ENCODE data around the gene SPTBN5.

Gene SPTBN5

GRCh38 chr15:41926185-41927056 is 32.6 kb upstream of the SPTBN5 start:
- no peak for DNase-seq (ENCODE audit: low read depth)

GRCh38 chr15:41925086-41925608 is 31.3 kb upstream of the SPTBN5 start:
- DNase-seq (ENCODE audit: low read depth), result no peak

GRCh38 chr15:41923401-41923997 is 29.6 kb upstream of the SPTBN5 start:
- DNase-seq (ENCODE audit: low read depth), result no peak

GRCh38 chr15:41922353-41922752 is 28.5 kb upstream of the SPTBN5 start:
- DNase-seq (ENCODE audit: low read depth), result no peak

GRCh38 chr15:41921639-41922038 is 27.8 kb upstream of the SPTBN5 start:
- DNase-seq (ENCODE audit: low read depth), result no peak

- DNase-seq (ENCODE audit: low read depth), result no peak
Measured at GRCh38 chr15:41921167-41921566, 27.3 kb upstream of the SPTBN5 start.

GRCh38 chr15:41919954-41920538 is 26.2 kb upstream of the SPTBN5 start:
- no peak for DNase-seq (ENCODE audit: low read depth)

GRCh38 chr15:41919201-41919820 is 25.5 kb upstream of the SPTBN5 start:
- DNase-seq (ENCODE audit: low read depth), result no peak

GRCh38 chr15:41918506-41919126 is 24.8 kb upstream of the SPTBN5 start:
- no peak for DNase-seq (ENCODE audit: low read depth)

- DNase-seq (ENCODE audit: low read depth), result no peak
Measured at GRCh38 chr15:41917767-41918430, 24.0 kb upstream of the SPTBN5 start.

- no peak for DNase-seq (ENCODE audit: low read depth)
Measured at GRCh38 chr15:41915255-41915994, 21.6 kb upstream of the SPTBN5 start.

GRCh38 chr15:41914411-41914810 is 20.6 kb upstream of the SPTBN5 start:
- no peak for DNase-seq (ENCODE audit: low read depth)

GRCh38 chr15:41913256-41913655 is 19.4 kb upstream of the SPTBN5 start:
- no peak for DNase-seq (ENCODE audit: low read depth)

- no peak for DNase-seq (ENCODE audit: low read depth)
Measured at GRCh38 chr15:41911691-41912345, 18.0 kb upstream of the SPTBN5 start.

- DNase-seq (ENCODE audit: low read depth), result no peak
Measured at GRCh38 chr15:41908736-41909461, 15.0 kb upstream of the SPTBN5 start.

- DNase-seq (ENCODE audit: low read depth), result no peak
Measured at GRCh38 chr15:41907141-41907540, 13.3 kb upstream of the SPTBN5 start.

- no peak for DNase-seq (ENCODE audit: low read depth)
Measured at GRCh38 chr15:41906608-41907007, 12.8 kb upstream of the SPTBN5 start.

GRCh38 chr15:41905036-41905793 is 11.4 kb upstream of the SPTBN5 start:
- no peak for DNase-seq (ENCODE audit: low read depth)

GRCh38 chr15:41904541-41905005 is 10.7 kb upstream of the SPTBN5 start:
- DNase-seq (ENCODE audit: low read depth), result peak; percentile 57
